ENCODE results near the gene C5orf15.

The C5orf15 gene

DNA sequence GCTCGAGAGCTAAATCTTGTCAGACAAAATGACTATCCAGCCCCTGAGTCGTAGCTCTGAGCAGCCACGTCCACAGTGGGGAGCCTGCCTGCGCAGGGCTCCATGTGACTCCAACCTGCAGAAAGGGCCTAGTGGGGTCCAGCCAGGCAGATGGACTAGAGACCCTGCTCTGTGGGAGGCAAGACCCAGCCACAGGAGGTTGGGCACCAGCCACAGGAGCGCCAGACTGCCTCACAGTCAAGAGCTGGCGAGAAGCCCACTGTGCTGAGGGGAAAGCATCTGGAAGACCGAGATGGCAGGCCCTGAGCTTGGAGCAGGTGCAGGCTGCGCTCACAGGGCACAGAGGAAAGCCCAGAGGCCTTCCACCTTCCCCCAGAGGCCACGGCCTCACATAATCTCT is 61.4 kb downstream of the C5orf15 start:
- TF ChIP-seq, protein P1, sequence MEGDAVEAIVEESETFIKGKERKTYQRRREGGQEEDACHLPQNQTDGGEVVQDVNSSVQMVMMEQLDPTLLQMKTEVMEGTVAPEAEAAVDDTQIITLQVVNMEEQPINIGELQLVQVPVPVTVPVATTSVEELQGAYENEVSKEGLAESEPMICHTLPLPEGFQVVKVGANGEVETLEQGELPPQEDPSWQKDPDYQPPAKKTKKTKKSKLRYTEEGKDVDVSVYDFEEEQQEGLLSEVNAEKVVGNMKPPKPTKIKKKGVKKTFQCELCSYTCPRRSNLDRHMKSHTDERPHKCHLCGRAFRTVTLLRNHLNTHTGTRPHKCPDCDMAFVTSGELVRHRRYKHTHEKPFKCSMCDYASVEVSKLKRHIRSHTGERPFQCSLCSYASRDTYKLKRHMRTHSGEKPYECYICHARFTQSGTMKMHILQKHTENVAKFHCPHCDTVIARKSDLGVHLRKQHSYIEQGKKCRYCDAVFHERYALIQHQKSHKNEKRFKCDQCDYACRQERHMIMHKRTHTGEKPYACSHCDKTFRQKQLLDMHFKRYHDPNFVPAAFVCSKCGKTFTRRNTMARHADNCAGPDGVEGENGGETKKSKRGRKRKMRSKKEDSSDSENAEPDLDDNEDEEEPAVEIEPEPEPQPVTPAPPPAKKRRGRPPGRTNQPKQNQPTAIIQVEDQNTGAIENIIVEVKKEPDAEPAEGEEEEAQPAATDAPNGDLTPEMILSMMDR (conservative IDR thresholded peaks at IDR 0.05), result no peak
- TF ChIP-seq ZFX (IDR thresholded peaks at IDR 0.05), result no peak
- no peak overlapping the region for H3K27ac ChIP-seq

DNA sequence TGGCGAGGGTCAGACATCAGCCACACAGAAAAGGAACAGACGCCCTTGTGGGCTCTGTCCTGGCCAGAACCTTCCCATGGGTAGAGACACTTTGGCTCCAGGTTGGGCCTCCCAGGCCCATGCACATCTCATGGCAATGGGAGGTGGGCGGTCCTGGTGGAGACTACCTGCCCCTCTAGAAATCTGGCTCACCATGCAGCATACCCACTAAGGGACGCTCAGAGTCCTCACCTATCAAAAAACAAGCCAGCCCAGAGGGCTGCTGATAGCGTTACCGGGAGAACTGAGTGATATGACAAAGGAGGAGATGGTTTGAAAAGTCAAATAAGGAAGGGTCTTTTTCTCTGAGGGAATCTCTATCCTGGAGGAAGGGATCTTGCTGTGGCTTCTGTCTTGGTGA is 62.1 kb downstream of the C5orf15 start:
- no peak for TF ChIP-seq ZFX (IDR thresholded peaks at IDR 0.05)
- TF ChIP-seq, protein P1 (conservative IDR thresholded peaks at IDR 0.05), result no peak
- no peak overlapping the region for H3K27ac ChIP-seq
